Activated gamma-delta T cell treated with Interleukin-2 at 50 U/mL for 16 hours (primary cell): Measurements from ENCODE around the gene RNASE1.
"Not testable (repeated sequence)": the region's sequence is repeated elsewhere in the genome, so short reads cannot be mapped to it uniquely, and the experiment has no call there.

Experiments used
- DNase-seq: peaks from one replicate; pipeline ENCODE4 v3.0.0-alpha.2; 2020

Gene RNASE1

GRCh38 chr14:20802341-20803084 lies at the start of gene RNASE1:
RNASE1 (minus strand) TSS chr14:20802844; CDS start chr14:20802068, 776 bp downstream.
- DNase-seq, result no peak

- DNase-seq, result no peak
These were observed 46.4 kb upstream of the RNASE1 start for GRCh38 chr14:20848955-20849570.

- DNase-seq, result no peak
These were observed 45.8 kb upstream of the RNASE1 start for GRCh38 chr14:20848316-20848954.

GRCh38 chr14:20846560-20846959 lies 43.9 kb upstream of the RNASE1 start:
- DNase-seq, result no peak

GRCh38 chr14:20841096-20841495 lies 38.5 kb upstream of the RNASE1 start:
- no peak for DNase-seq

- DNase-seq, result no peak
These were observed 35.2 kb upstream of the RNASE1 start for GRCh38 chr14:20837831-20838230.

- no peak for DNase-seq
These were observed 34.2 kb upstream of the RNASE1 start for GRCh38 chr14:20836668-20837338.

GRCh38 chr14:20834899-20835298 lies 32.3 kb upstream of the RNASE1 start:
- no peak for DNase-seq

- no peak for DNase-seq
These were observed 28.2 kb upstream of the RNASE1 start for GRCh38 chr14:20830831-20831230.

- not testable (repeated sequence) for DNase-seq
These were observed 25.5 kb upstream of the RNASE1 start for GRCh38 chr14:20828024-20828694.

- no peak for DNase-seq
These were observed 24.7 kb upstream of the RNASE1 start for GRCh38 chr14:20827326-20827725.

- DNase-seq, result not testable (repeated sequence)
These were observed 24.0 kb upstream of the RNASE1 start for GRCh38 chr14:20826666-20827065.

- DNase-seq, result no peak
These were observed 21.2 kb upstream of the RNASE1 start for GRCh38 chr14:20823859-20824258.

GRCh38 chr14:20821521-20822108 lies 19.0 kb upstream of the RNASE1 start:
- DNase-seq, result not testable (repeated sequence)

GRCh38 chr14:20820063-20820904 lies 17.6 kb upstream of the RNASE1 start:
- DNase-seq, result no peak

- DNase-seq, result no peak
These were observed 16.2 kb upstream of the RNASE1 start for GRCh38 chr14:20818861-20819260.

- not testable (repeated sequence) for DNase-seq
These were observed 13.3 kb upstream of the RNASE1 start for GRCh38 chr14:20815946-20816345.

- DNase-seq, result no peak
These were observed 9.6 kb upstream of the RNASE1 start for GRCh38 chr14:20811986-20812975.

- DNase-seq, result no peak
These were observed 7.3 kb upstream of the RNASE1 start for GRCh38 chr14:20809917-20810316.

GRCh38 chr14:20808162-20808483 lies 5.5 kb upstream of the RNASE1 start:
- no peak for DNase-seq
